ENCODE measurements around the gene EFHC1.

Gene EFHC1

DNA sequence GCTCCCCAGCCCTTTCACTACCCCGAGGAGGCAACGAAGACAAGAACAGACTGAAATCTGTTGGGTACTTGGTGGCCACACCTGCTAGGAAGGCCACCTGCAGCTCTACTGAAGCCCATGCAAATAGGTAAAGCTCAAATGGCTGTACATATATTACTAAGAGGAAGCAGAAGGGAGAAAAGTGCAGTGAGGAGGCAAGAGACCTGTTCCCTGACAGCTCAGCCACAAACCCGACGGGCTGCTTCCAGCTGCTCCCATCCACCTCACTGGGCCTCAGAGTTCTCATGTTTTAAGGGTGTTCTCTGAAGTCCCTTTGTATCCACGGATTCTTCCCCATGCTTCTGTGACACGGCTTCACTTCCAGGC is 132.1 kb downstream of the EFHC1 start:
- DNase-seq, result no peak
- H3K4me1 ChIP-seq, result peaks cover 40% of the 10 kb centered on the region
- H3K27me3 ChIP-seq, result no peaks in the 10 kb centered on the region
- H3K9me3 ChIP-seq, result no peaks in the 10 kb centered on the region
- H3K36me3 ChIP-seq, result no peaks in the 10 kb centered on the region
- TF ChIP-seq, protein P1, sequence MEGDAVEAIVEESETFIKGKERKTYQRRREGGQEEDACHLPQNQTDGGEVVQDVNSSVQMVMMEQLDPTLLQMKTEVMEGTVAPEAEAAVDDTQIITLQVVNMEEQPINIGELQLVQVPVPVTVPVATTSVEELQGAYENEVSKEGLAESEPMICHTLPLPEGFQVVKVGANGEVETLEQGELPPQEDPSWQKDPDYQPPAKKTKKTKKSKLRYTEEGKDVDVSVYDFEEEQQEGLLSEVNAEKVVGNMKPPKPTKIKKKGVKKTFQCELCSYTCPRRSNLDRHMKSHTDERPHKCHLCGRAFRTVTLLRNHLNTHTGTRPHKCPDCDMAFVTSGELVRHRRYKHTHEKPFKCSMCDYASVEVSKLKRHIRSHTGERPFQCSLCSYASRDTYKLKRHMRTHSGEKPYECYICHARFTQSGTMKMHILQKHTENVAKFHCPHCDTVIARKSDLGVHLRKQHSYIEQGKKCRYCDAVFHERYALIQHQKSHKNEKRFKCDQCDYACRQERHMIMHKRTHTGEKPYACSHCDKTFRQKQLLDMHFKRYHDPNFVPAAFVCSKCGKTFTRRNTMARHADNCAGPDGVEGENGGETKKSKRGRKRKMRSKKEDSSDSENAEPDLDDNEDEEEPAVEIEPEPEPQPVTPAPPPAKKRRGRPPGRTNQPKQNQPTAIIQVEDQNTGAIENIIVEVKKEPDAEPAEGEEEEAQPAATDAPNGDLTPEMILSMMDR (IDR thresholded peaks at IDR 0.05; ENCODE audit: low read depth, low read length), result no peak
- no peak overlapping the region for H3K4me3 ChIP-seq (ENCODE audit: low read depth, low read length)

DNA sequence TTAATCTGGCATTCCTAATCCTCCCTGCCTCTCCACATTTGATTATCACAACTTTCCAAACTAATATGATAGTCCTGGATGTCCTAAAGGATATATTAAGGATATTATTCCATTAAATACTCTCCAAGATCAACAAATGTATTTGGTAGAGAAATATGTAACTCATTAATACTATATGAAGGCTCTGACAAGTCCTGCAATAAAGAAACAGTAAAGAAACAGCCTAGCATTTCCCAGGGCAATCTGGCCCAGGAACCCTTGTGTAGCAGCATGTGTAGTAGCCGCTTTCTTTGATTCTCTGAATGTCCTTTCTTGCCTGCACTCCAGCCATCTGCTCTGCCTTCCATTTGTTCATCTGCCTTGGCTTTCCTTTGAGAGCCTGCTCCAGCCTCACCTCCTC is 133.0 kb downstream of the EFHC1 start:
- TF ChIP-seq, protein P1 (IDR thresholded peaks at IDR 0.05; ENCODE audit: low read depth, low read length), result no peak
- H3K9me3 ChIP-seq, result no peaks in the 10 kb centered on the region
- H3K4me3 ChIP-seq (ENCODE audit: low read depth, low read length), result no peak overlapping the region
- H3K27me3 ChIP-seq, result no peaks in the 10 kb centered on the region
- peaks cover 33% of the 10 kb centered on the region for H3K4me1 ChIP-seq
- no peak for DNase-seq
- H3K36me3 ChIP-seq, result no peaks in the 10 kb centered on the region

DNA sequence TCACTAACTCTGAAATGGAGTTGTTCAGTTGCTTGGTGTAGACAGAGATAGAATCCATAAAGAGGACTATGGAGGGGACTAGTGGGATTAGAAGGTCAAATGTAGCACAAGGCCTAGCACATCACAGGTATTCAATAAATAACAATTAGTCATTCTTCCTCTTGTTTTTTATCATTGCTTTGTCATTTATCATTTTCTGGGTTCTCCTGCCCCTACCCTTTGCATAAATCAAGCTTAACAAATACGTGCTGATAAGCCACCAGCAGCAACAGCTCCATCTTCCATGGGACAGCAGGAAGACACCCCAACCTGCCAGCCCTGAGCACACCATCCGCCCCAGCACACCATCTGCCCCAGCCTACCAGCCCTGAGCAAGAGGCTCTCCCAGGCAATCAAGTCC is 133.6 kb downstream of the EFHC1 start:
- TF ChIP-seq, protein P1 (IDR thresholded peaks at IDR 0.05; ENCODE audit: low read depth, low read length), result no peak
- Histone ChIP-seq H3K9me3 (no peaks in the 10 kb centered on the region), H3K4me1 (peaks cover 30% of the 10 kb centered on the region), H3K4me3 (ENCODE audit: low read depth, low read length) (no peak overlapping the region), H3K36me3 (no peaks in the 10 kb centered on the region), H3K27me3 (no peaks in the 10 kb centered on the region)
- DNase-seq, result no peak

DNA sequence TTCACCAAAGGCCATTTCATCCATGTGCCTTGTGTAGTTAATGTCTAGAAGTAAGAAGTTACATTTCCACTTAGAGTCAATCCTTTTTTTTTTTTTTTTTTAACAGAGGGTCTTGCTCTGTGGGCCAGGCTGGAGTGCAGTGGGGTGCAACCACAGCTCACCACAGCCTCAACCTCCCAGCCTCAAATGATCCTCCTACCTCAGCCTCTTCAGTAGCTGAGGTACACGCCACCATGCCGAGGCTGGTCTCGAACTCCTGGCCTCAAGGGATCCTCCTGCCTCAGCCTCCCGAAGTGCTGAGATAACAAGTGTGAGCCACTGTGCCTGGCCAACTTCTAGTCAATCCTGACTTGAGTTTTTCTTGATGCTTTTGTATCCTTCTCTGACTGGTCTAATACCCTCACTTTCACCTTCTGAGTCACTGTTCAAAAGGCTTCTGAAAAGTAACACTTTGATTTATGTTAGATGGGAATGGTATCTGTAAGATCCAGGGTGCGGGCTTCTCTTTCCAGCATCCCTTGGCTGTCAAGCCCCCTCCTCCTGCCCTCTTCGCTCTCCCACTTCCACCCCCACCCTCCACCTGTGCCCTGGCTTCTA is 134.6 kb downstream of the EFHC1 start:
- peaks cover 22% of the 10 kb centered on the region for H3K4me1 ChIP-seq
- H3K36me3 ChIP-seq, result no peaks in the 10 kb centered on the region
- H3K4me3 ChIP-seq (ENCODE audit: low read depth, low read length), result no peak overlapping the region
- H3K27me3 ChIP-seq, result no peaks in the 10 kb centered on the region
- H3K9me3 ChIP-seq, result no peaks in the 10 kb centered on the region
- TF ChIP-seq, protein P1 (IDR thresholded peaks at IDR 0.05; ENCODE audit: low read depth, low read length), result no peak
- DNase-seq, result no peak

DNA sequence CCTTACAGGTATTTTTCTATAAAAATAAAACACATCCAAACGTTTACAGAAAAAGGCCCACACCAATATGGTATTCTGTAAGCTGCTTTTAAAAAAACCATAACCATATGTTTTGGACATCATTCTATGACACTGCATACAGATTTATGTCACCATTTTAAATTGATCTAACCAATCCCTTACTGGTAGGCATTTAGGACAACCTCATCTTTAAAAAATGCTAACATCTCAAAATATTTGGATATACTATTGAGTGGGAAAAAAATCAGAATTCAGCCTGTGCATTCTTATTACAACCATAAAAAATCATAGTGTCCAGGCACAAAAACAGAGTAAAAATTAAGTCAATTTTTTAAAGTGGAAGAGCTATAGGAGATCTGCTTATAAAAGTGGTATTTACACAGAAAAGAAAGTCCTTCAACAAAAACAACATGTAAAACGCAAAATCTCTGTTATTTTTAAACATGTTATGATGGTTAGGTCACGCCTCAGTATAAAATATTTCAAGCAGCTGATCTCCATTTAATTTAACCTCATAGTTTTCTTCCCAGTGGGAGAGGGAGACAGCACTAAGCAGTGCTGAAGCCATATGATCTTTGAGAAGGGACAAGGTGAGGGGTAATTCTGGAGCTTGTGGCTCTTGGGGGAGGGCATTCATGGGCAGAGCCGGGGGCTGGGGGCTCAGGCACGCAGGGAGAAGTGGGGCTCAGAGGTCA is 135.5 kb downstream of the EFHC1 start:
- no peak overlapping the region for H3K4me3 ChIP-seq (ENCODE audit: low read depth, low read length)
- no peaks in the 10 kb centered on the region for H3K36me3 ChIP-seq
- H3K4me1 ChIP-seq, result peaks cover 19% of the 10 kb centered on the region

More for the DNA sequence above, 135.5 kb downstream of the EFHC1 start:
- TF ChIP-seq, protein P1 (IDR thresholded peaks at IDR 0.05; ENCODE audit: low read depth, low read length), result no peak
- no peaks in the 10 kb centered on the region for H3K9me3 ChIP-seq
- no peak for DNase-seq
- H3K27me3 ChIP-seq, result no peaks in the 10 kb centered on the region

Measured in BE2C (cell line).